ENCODE results near the gene LEP. TPM values are rescaled to one million over a fixed set of nuclear protein-coding genes. Genes with fewer than 3 reads are reported as not detected.

The LEP gene
- total RNA-seq, 1 experiment from 2014 or later: not detected

DNA sequence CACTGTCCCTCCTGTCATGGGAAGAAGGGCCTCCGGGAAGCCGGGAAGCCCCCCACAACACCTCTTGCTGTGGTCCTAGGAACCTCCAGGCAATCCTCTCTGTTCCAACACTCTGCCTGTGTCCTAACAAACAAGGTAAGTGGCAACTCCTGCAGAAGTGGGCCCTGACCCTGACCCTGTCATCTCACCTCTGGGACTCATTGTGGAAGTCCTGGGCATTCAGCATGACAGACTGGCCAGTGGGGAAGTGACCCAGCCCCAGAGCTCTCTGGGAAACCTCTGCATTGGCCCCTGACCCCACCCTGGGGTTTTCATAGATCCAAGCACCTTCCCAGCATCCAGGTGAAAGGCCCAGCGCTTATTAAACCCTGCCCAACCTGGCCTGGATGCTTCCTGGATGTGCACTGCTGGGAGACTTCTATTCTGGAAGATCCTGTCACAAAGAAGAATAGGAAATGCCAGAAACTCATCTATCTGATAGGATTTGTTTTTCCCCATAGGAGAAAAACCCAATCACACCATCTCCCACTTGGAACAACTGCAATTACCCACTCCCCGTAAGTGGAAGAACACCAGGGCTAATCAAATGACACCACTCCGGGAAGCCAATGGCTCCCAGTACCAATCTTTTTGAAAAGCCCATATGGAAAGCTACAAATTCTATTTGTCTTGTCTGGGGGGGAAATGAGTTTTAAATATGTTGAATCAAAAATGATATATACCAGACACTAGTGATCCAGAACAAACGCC is 24.3 kb downstream of the LEP start:
- ChIA-PET CTCF (interaction anchor here (1.2 kb wide), 1 partner anchor 56 kb away, joined by 3 read pairs; no protein-coding TSS in a partner anchor), RAD21 (ENCODE audit: low non-redundant PET in 1 of 2, low total read pairs in 2 of 2, uncharacterized antibody in 2 of 2, unreplicated experiment in 2 of 2) (no interaction called here)
- no peak overlapping the region for H3K27ac ChIP-seq (ENCODE audit: low read depth, low read length)

More for the DNA sequence above, 24.3 kb downstream of the LEP start:
- POLR2A ChIA-PET: no interaction called here
- Histone ChIP-seq H3K4me3 (replicated peaks in 1 of 2; ENCODE audit: low read depth in 1 of 2, low read length in 2 of 2) (no peak overlapping the region), H2AFZ (ENCODE audit: low read depth, low read length, poor library complexity, severe bottlenecking) (no peak overlapping the region), H3K79me2 (ENCODE audit: insufficient read depth, low read length) (no peaks in the 10 kb centered on the region), H3K9me2 (ENCODE audit: insufficient read depth) (no peaks in the 10 kb centered on the region), H4K20me1 (ENCODE audit: insufficient read depth) (no peaks in the 10 kb centered on the region), H3K4me1 (ENCODE audit: control insufficient read depth in 1 of 2, insufficient read depth in 2 of 2, low read length in 2 of 2) (peaks cover 20 to 25% of the 10 kb centered on the region in 2 experiments), H3K27me3 (ENCODE audit: insufficient read depth, low read length) (no peaks in the 10 kb centered on the region), H3K36me3 (ENCODE audit: control insufficient read depth in 1 of 2, insufficient read depth in 2 of 2, low read length in 2 of 2) (no peaks in the 10 kb centered on the region), H3K9ac (ENCODE audit: low read length) (no peak overlapping the region), H3K9me3 (ENCODE audit: control insufficient read depth in 1 of 2, insufficient read depth in 1 of 2, low read depth in 1 of 2, low read length in 2 of 2) (no peaks in the 10 kb centered on the region), H3K4me2 (ENCODE audit: low read length) (no peak overlapping the region)
- BruUV-seq (replicated peaks): no TSS peak
- TF ChIP-seq, protein P1, sequence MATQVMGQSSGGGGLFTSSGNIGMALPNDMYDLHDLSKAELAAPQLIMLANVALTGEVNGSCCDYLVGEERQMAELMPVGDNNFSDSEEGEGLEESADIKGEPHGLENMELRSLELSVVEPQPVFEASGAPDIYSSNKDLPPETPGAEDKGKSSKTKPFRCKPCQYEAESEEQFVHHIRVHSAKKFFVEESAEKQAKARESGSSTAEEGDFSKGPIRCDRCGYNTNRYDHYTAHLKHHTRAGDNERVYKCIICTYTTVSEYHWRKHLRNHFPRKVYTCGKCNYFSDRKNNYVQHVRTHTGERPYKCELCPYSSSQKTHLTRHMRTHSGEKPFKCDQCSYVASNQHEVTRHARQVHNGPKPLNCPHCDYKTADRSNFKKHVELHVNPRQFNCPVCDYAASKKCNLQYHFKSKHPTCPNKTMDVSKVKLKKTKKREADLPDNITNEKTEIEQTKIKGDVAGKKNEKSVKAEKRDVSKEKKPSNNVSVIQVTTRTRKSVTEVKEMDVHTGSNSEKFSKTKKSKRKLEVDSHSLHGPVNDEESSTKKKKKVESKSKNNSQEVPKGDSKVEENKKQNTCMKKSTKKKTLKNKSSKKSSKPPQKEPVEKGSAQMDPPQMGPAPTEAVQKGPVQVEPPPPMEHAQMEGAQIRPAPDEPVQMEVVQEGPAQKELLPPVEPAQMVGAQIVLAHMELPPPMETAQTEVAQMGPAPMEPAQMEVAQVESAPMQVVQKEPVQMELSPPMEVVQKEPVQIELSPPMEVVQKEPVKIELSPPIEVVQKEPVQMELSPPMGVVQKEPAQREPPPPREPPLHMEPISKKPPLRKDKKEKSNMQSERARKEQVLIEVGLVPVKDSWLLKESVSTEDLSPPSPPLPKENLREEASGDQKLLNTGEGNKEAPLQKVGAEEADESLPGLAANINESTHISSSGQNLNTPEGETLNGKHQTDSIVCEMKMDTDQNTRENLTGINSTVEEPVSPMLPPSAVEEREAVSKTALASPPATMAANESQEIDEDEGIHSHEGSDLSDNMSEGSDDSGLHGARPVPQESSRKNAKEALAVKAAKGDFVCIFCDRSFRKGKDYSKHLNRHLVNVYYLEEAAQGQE (IDR thresholded peaks at IDR 0.05; ENCODE audit: low read depth): no peak
- ATAC-seq: no peak
- DNase-seq (ENCODE audit: low read depth, low spot score): no peak
- intact Hi-C loops (cut with micrococcal nuclease): no loop called here
